IMR-90 (cell line): Measurements from ENCODE around the gene ZDHHC7. TPM values are rescaled to one million over a fixed set of nuclear protein-coding genes. Genes with fewer than 3 reads are reported as not detected.

Experiments
- ATAC-seq: fragments of 200-7000 bp; cut with Tn5 transposase; 2 replicates; pipeline ENCODE4 v1.9.1; 2020; ENCODE audit warnings: low read depth, mild to moderate bottlenecking, moderate library complexity
- BruUV-seq: library from RNA; stranded (reverse); fragments of 400-500 nt; replicated peaks from 2 replicates; lab custom pipeline; 2021; lab: Mats Ljungman, UMichigan
- CTCF ChIA-PET: fragments of 300-600 bp; formaldehyde crosslinking; extraction: SDS; loops from one replicate; lab custom pipeline; 2021; ENCODE audit warnings: antibody characterized with exemption; lab: Yijun Ruan, JAX
- POLR2A ChIA-PET: fragments of 300-600 bp; sonication (Branson Sonifier 250); formaldehyde crosslinking; loops from one replicate; lab custom pipeline; 2022; ENCODE audit warnings: antibody characterized with exemption; ENCODE audit not compliant: unreplicated experiment; lab: Charles Lee
- DNase-seq: peaks from one replicate; pipeline ENCODE4 v3.0.0; 2013
- H2AFZ ChIP-seq: replicated peaks from 2 replicates; pipeline ENCODE3; 2013; ENCODE audit warnings: low read length, mild to moderate bottlenecking; ENCODE audit not compliant: poor library complexity
- H2AK5ac ChIP-seq: 2 replicates; pipeline ENCODE4 v1.6.1; 2013; ENCODE audit warnings: low read depth, low read length, inconsistent platforms
- H2AK9ac ChIP-seq: replicated peaks from 2 replicates; pipeline ENCODE3; 2013; ENCODE audit warnings: mild to moderate bottlenecking, low read depth, low read length, moderate library complexity; ENCODE audit not compliant: poor library complexity
- H2BK120ac ChIP-seq: 2 replicates; pipeline ENCODE4 v1.6.1; 2013; ENCODE audit warnings: low read depth, low read length, inconsistent platforms
- H2BK15ac ChIP-seq: 3 replicates; pipeline ENCODE4 v1.6.1; 2013; ENCODE audit warnings: low read depth, low read length, inconsistent platforms
- H2BK20ac ChIP-seq: 2 replicates; pipeline ENCODE4 v1.6.1; 2013; ENCODE audit warnings: low read depth, mild to moderate bottlenecking, inconsistent platforms, low read length, moderate library complexity
- H2BK5ac ChIP-seq: 2 replicates; pipeline ENCODE4 v1.6.1; 2013; ENCODE audit warnings: mild to moderate bottlenecking, low read depth, low read length, inconsistent platforms; ENCODE audit not compliant: poor library complexity, severe bottlenecking
- H3K14ac ChIP-seq: replicated peaks from 2 replicates; pipeline ENCODE4 v1.6.1; 2013; ENCODE audit warnings: low read depth, low read length, inconsistent platforms
- H3K18ac ChIP-seq: 2 replicates; pipeline ENCODE4 v1.6.1; 2013; ENCODE audit warnings: low read depth, low read length, control low read depth
- H3K23ac ChIP-seq: 2 replicates; pipeline ENCODE4 v1.6.1; 2013; ENCODE audit warnings: low read depth, low read length, inconsistent platforms
- H3K27ac ChIP-seq: 2 replicates; pipeline ENCODE4 v1.5.1; 2013; ENCODE audit warnings: mild to moderate bottlenecking, control low read depth, low read length; ENCODE audit not compliant: insufficient read depth
- H3K27me3 ChIP-seq: 2 replicates; pipeline ENCODE4 v1.6.1; 2013; ENCODE audit warnings: low read length; ENCODE audit not compliant: control insufficient read depth, insufficient read depth
- H3K36me3 ChIP-seq: 2 replicates; pipeline ENCODE4 v1.6.1; 2013; ENCODE audit warnings: low read length, mixed read lengths; ENCODE audit not compliant: control insufficient read depth, insufficient read depth
- H3K4ac ChIP-seq: 2 replicates; pipeline ENCODE4 v1.6.1; 2013; ENCODE audit warnings: low read depth, low read length, inconsistent platforms
- H3K4me1 ChIP-seq: 2 replicates; pipeline ENCODE4 v1.6.1; 2013; ENCODE audit warnings: low read length, mixed read lengths; ENCODE audit not compliant: control insufficient read depth, insufficient read depth
- H3K4me2 ChIP-seq: 2 replicates; pipeline ENCODE4 v1.6.1; 2013; ENCODE audit warnings: low read depth, mild to moderate bottlenecking, control low read depth, low read length, moderate library complexity
- H3K4me3 ChIP-seq: 2 replicates; pipeline ENCODE4 v1.5.1; 2013; ENCODE audit warnings: low read depth, mild to moderate bottlenecking, control low read depth, low read length, moderate library complexity; ENCODE audit not compliant: insufficient read depth
- H3K56ac ChIP-seq: 2 replicates; pipeline ENCODE4 v1.6.1; 2013; ENCODE audit warnings: low read length, inconsistent platforms; ENCODE audit not compliant: insufficient read depth; ENCODE audit errors: extremely low read depth
- H3K79me1 ChIP-seq, 2 experiments: 2 replicates each; pipeline ENCODE4 v1.6.1; 2013; ENCODE audit warnings: low read length in 2 of 2, inconsistent platforms in 1 of 2, low read depth in 1 of 2
- H3K9ac ChIP-seq: 2 replicates; pipeline ENCODE4 v1.6.1; 2013; ENCODE audit warnings: low read depth, low read length, control low read depth
- H3K9me1 ChIP-seq: 2 replicates; pipeline ENCODE4 v1.6.1; 2013; ENCODE audit warnings: low read length, inconsistent platforms; ENCODE audit not compliant: insufficient read depth
- H3K9me3 ChIP-seq: 2 replicates; pipeline ENCODE4 v1.6.1; 2013; ENCODE audit warnings: low read length; ENCODE audit not compliant: control insufficient read depth, insufficient read depth
- H4K20me1 ChIP-seq: 2 replicates; pipeline ENCODE4 v1.6.1; 2013; ENCODE audit warnings: low read length, inconsistent platforms; ENCODE audit not compliant: insufficient read depth
- H4K5ac ChIP-seq: 2 replicates; pipeline ENCODE4 v1.6.1; 2013; ENCODE audit warnings: mild to moderate bottlenecking, low read depth, low read length, control low read depth
- H4K8ac ChIP-seq, 2 experiments: 2 replicates each; pipeline ENCODE4 v1.6.1; 2013; ENCODE audit warnings: low read depth in 2 of 2, low read length in 2 of 2, control low read depth in 1 of 2, inconsistent platforms in 1 of 2
- H4K91ac ChIP-seq: 2 replicates; pipeline ENCODE4 v1.6.1; 2013; ENCODE audit warnings: low read depth, low read length, inconsistent platforms; ENCODE audit not compliant: insufficient read depth
- BHLHE40 ChIP-seq: fragments of 150-350 bp; IDR thresholded peaks from 2 replicates; pipeline ENCODE4 v1.6.1; 2016; ENCODE audit warnings: mild to moderate bottlenecking, low read depth, low read length
- CEBPB ChIP-seq: IDR thresholded peaks from 2 replicates; pipeline ENCODE4 v1.6.1; 2012; ENCODE audit warnings: low read depth, low read length, improper control_type of control experiment
- CHD1 ChIP-seq: IDR thresholded peaks from 2 replicates; pipeline ENCODE4 v1.6.1; 2012; ENCODE audit warnings: low read depth, low read length, improper control_type of control experiment
- FOS ChIP-seq: fragments of 150-350 bp; IDR thresholded peaks from 2 replicates; pipeline ENCODE4 v1.6.1; 2016; ENCODE audit warnings: low read depth, low read length
- MAFK ChIP-seq: IDR thresholded peaks from 2 replicates; pipeline ENCODE4 v1.6.1; 2012; ENCODE audit warnings: low read depth, low read length, improper control_type of control experiment
- MAZ ChIP-seq: IDR thresholded peaks from 2 replicates; pipeline ENCODE4 v1.6.1; 2012; ENCODE audit warnings: low read depth, mild to moderate bottlenecking, low read length, improper control_type of control experiment, moderate library complexity, borderline replicate concordance
- MXI1 ChIP-seq: IDR thresholded peaks from 2 replicates; pipeline ENCODE4 v1.6.1; 2012; ENCODE audit warnings: low read depth, mild to moderate bottlenecking, low read length, moderate library complexity, borderline replicate concordance
- NFE2L2 ChIP-seq: fragments of 150-350 bp; IDR thresholded peaks from 2 replicates; pipeline ENCODE4 v1.6.1; 2016; ENCODE audit warnings: low read depth, mild to moderate bottlenecking, low read length
- RAD21 ChIP-seq: IDR thresholded peaks from 2 replicates; pipeline ENCODE4 v1.6.1; 2012; ENCODE audit warnings: low read length, improper control_type of control experiment
- RCOR1 ChIP-seq: IDR thresholded peaks from 2 replicates; pipeline ENCODE4 v1.6.1; 2012; ENCODE audit warnings: mild to moderate bottlenecking, low read length, improper control_type of control experiment; ENCODE audit not compliant: insufficient replicate concordance
- SMC3 ChIP-seq: fragments of 150-350 bp; IDR thresholded peaks from 2 replicates; pipeline ENCODE4 v1.6.1; 2016; ENCODE audit warnings: low read depth, mild to moderate bottlenecking, antibody characterized with exemption, low read length, moderate library complexity
- USF2 ChIP-seq: fragments of 150-350 bp; IDR thresholded peaks from 2 replicates; pipeline ENCODE4 v1.6.1; 2017; ENCODE audit warnings: mild to moderate bottlenecking, antibody characterized with exemption, low read length, low read depth
- WGBS, 2 experiments: methylation state at CpG; one replicate each; pipeline versions ENCODE4 v1.1.5 to v1.1.7; 2013; ENCODE audit warnings: missing lambda C conversion rate in 2 of 2; ENCODE audit not compliant: insufficient read length in 1 of 2; ENCODE audit errors: extremely low coverage in 2 of 2; 5-methylcytosine and 5-hydroxymethylcytosine counted together
- dilution Hi-C: fragments of 300-500 bp; cut with HindIII; formaldehyde crosslinking; loops from one replicate; pipeline ENCODE4 v1.14.3; 2018; ENCODE audit warnings: low sequenced_read_pairs; ENCODE audit not compliant: unreplicated experiment
- in situ Hi-C: fragments of 300-500 bp; cut with MboI; formaldehyde crosslinking; loops from 3 replicates; pipeline ENCODE4 v1.14.3; 2019; ENCODE audit warnings: low sequenced_read_pairs, inconsistent platforms, mixed read lengths
- intact Hi-C: fragments of 100-400 bp; cut with micrococcal nuclease; formaldehyde crosslinking; loops from 2 replicates; pipeline ENCODE4 v1.10.0; 2022
- polyA plus RNA-seq, 3 experiments: library from polyadenylated mRNA; depleted of rRNA; stranded (reverse); fragments of >200 nt; gene quantifications; 2 replicates each; pipeline ENCODE4 v1.2.3, GENCODE V29; 2012; ENCODE audit warnings: low replicate concordance in 1 of 3
- total RNA-seq: library from RNA; depleted of rRNA; stranded (reverse); fragments of >200 nt; gene quantifications from 2 replicates; pipeline ENCODE4 v1.2.3, GENCODE V29; 2012

ZDHHC7 gene
- total and polyA plus RNA-seq, 2 of the 4 experiments (the other 2 are of a cell fraction), result 80.1 to 97.1 TPM

GRCh38 chr16:84973776-84974523 lies 37.4 kb downstream of the ZDHHC7 start:
- intact Hi-C loops (loop anchor here (5.0 kb wide), 2 partner anchors 237 to 302 kb away; no protein-coding TSS in a partner anchor), in situ Hi-C loops (loop anchor here (5.0 to 25.0 kb wide), 2 partner anchors 337 to 462 kb away; partner anchors contain the start of gene KLHL36), dilution Hi-C loops (no loop called here)
- Histone ChIP-seq H3K79me1 (peaks cover 15 to 61% of the 10 kb centered on the region in 2 experiments), H3K4me2 (no peak overlapping the region), H3K9me3 (no peaks in the 10 kb centered on the region), H3K27me3 (no peaks in the 10 kb centered on the region), H3K4me1 (peaks cover 22% of the 10 kb centered on the region), H2BK15ac (no peak overlapping the region), H3K36me3 (peaks cover 38% of the 10 kb centered on the region), H4K5ac (no peak overlapping the region), H4K91ac (no peak overlapping the region), H2AK9ac (no peak overlapping the region), H3K27ac (no peak overlapping the region), H3K56ac (no peak overlapping the region), H2BK5ac (no peak overlapping the region), H3K9me1 (peaks cover 16% of the 10 kb centered on the region), H3K18ac (no peak overlapping the region), H3K23ac (no peak overlapping the region), H2BK120ac (0 out of 2 replicates have a peak overlapping the region, but pooled peaks have one; percentile 97), H3K4me3 (no peak overlapping the region), H3K14ac (no peak overlapping the region), H2BK20ac (no peak overlapping the region), H3K9ac (no peak overlapping the region), H2AK5ac (0 out of 2 replicates have a peak overlapping the region, but pooled peaks have one; percentile 40), H3K4ac (peak overlapping the region; percentile 16; the same call in 1 of the 2 replicates), H4K8ac (peak overlapping the region in 1 of 2 experiments; percentile 39; a peak in 1 of 4 replicates), H4K20me1 (0 out of 2 replicates have a peak, but pooled peaks cover 3% of the 10 kb centered on the region), H2AFZ (no peak overlapping the region)
- no TSS peak for BruUV-seq
- CTCF ChIA-PET, result no interaction called here
- no peak for DNase-seq
- no peak for TF ChIP-seq SMC3
- no peak for TF ChIP-seq MAZ
- TF ChIP-seq RAD21, result no peak
- no peak for TF ChIP-seq NFE2L2
- no peak for TF ChIP-seq RCOR1
- TF ChIP-seq CHD1, result no peak
- no peak for TF ChIP-seq MAFK
- TF ChIP-seq FOS, result no peak
- TF ChIP-seq USF2, result no peak
- no peak for TF ChIP-seq MXI1
- no peak for TF ChIP-seq CEBPB
- no peak for TF ChIP-seq BHLHE40
- 93% methylated on average over 9 of the region's 23 CpGs; no CpG with 5 or more reads in 1 of the 2 experiments for WGBS, 2 experiments
- POLR2A ChIA-PET, result no interaction called here
- no peak for ATAC-seq
